Activated naive CD4-positive, alpha-beta T cell treated with anti-CD3 and anti-CD28 coated beads, Interleukin-2, amount 50 U/mL, for 24 hours (primary cell): ENCODE measurements around the gene FRMD5.

Source experiments
- H3K27ac Mint-ChIP-seq: one replicate; pipeline ENCODE4 v1.8.0; 2021; ENCODE audit warnings: mild to moderate bottlenecking, mixed read lengths
- H3K27me3 Mint-ChIP-seq: one replicate; pipeline ENCODE4 v1.8.0; 2021; ENCODE audit warnings: mixed read lengths
- H3K36me3 Mint-ChIP-seq: one replicate; pipeline ENCODE4 v1.8.0; 2021; ENCODE audit warnings: mixed read lengths
- H3K4me1 Mint-ChIP-seq: one replicate; pipeline ENCODE4 v1.8.0; 2021; ENCODE audit warnings: mixed read lengths
- H3K4me3 Mint-ChIP-seq: one replicate; pipeline ENCODE4 v1.8.0; 2021; ENCODE audit warnings: mild to moderate bottlenecking, mixed read lengths
- H3K9me3 Mint-ChIP-seq: one replicate; pipeline ENCODE4 v1.8.0; 2021; ENCODE audit warnings: mixed read lengths

Gene FRMD5

DNA sequence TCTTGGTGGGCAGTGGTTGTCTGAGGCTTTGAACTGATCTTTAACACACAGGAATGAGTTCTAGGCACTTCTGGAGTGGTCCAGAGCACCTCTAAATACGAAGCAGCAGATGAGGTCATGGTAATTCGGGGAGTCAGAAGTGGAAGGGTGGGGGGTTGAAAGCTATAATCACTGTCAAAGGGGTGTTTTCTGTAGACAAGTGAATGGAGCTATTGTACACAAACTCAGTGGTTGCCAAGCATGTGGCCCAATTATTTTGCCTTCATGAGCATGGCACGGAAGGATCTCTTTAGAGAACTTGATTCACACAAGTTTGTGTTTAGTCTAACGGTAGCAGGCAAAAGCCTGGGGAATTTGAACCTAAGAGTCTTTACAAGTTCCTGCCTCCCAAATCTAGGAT is 6.3 kb downstream of the FRMD5 start:
- Mint-ChIP-seq H3K36me3 (no peaks in the 10 kb centered on the region), H3K27ac (no peak overlapping the region), H3K27me3 (peaks cover 15% of the 10 kb centered on the region), H3K9me3 (no peaks in the 10 kb centered on the region), H3K4me3 (no peak overlapping the region), H3K4me1 (peaks cover 4% of the 10 kb centered on the region)

DNA sequence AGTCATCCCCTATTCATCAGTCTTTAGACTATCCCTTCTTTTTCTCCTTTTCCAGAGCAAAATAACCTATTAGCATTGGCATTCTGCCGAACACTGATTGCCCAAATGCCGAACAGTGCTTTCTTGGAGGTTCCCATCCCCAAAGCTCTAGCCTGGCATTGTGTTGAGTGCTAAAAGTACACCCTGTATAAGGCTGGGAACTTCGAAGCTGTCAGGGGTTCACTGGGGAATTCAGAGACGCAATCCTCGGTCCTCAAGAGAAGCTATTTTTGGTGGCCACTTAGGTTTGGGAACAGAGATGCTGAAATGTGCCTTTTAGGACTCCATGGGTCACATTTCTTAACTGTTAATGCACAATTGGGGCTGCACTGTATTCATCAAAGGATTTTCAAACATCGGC is 8.4 kb downstream of the FRMD5 start:
- Mint-ChIP-seq H3K4me1 (no peaks in the 10 kb centered on the region), H3K4me3 (no peak overlapping the region), H3K27me3 (peaks cover 7% of the 10 kb centered on the region), H3K36me3 (no peaks in the 10 kb centered on the region), H3K27ac (no peak overlapping the region), H3K9me3 (no peaks in the 10 kb centered on the region)

DNA sequence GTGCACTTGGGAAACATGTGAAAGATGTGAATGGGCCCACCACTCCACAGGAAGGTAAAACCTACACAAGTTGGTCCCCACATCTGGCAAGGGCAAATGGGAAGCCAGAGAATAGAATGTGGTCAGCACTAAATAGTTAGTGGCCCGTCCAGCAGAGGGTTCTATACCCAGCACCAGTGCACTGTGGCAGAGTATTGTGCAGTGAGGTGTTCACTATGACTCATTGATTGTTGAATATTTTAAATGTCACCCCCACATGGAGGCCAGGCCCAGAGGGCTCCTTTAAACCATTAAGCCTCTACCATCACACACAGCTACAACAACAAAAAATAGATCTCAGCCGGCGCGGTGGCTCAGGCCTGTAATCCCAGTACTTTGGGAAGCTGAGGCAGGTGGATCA is 11.7 kb downstream of the FRMD5 start:
- Mint-ChIP-seq H3K36me3 (no peaks in the 10 kb centered on the region), H3K4me1 (no peaks in the 10 kb centered on the region), H3K4me3 (no peak overlapping the region), H3K27ac (no peak overlapping the region), H3K27me3 (no peaks in the 10 kb centered on the region), H3K9me3 (no peaks in the 10 kb centered on the region)

DNA sequence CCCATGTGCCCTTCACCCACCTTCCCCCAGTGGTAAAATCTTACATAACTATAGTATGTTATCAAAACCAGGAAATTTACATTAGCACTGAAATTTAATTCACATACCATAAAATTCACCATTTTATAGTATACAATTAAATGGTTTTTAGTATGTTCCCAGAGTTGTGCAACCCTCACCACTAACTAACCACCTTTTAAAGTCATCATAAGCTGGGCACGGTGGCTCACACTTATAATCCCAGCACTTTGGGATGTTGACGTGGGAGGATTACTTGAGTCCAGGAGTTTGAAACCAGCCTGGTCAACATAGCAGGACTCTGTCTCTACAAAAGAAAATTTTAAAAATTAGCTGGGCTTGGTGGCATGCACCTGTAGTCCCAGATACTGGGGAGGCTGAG is 13.7 kb downstream of the FRMD5 start:
- no peaks in the 10 kb centered on the region for H3K36me3 Mint-ChIP-seq
- H3K27me3 Mint-ChIP-seq, result peaks cover 3% of the 10 kb centered on the region
- no peak overlapping the region for H3K27ac Mint-ChIP-seq
- no peaks in the 10 kb centered on the region for H3K9me3 Mint-ChIP-seq
- H3K4me1 Mint-ChIP-seq, result no peaks in the 10 kb centered on the region
- no peak overlapping the region for H3K4me3 Mint-ChIP-seq

DNA sequence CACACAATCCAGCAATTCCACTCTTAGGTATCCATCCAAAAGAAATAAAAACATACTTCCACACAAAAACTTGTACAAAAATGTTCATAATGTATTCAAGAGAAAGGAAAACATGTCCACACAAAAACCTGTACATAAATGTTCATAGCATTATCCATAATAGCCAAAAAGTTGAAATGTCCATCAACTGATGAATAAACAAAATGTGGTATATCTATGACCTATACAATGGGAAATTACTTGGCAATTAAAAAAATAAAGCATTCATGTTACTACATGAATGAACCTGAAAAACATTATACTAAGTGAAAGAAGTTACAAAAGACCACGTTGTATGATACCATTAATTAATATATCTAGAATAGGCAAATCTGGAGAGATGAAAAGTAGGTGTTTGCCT is 17.9 kb downstream of the FRMD5 start:
- peaks cover 10% of the 10 kb centered on the region for H3K27me3 Mint-ChIP-seq
- H3K9me3 Mint-ChIP-seq, result no peaks in the 10 kb centered on the region
- no peaks in the 10 kb centered on the region for H3K4me1 Mint-ChIP-seq
- H3K36me3 Mint-ChIP-seq, result no peaks in the 10 kb centered on the region
- H3K4me3 Mint-ChIP-seq, result no peak overlapping the region
- H3K27ac Mint-ChIP-seq, result no peak overlapping the region

DNA sequence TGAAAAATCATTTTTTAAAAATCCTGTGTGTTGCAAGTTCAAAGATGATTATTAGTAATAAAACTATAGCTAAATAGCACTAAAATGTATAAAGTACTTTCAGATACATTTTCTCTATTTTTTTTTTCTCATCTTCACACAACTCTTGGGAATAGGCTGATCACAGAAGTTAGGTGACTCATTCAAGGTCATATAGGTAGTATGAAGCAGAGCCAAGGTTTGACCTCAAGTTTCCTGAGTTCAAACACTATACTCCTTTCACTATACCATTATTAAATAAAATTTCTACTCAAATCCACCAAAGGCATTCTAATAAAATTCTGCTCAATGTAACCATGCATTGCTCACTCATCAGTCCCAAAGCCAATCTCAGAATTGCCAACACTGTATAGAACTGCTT is 21.3 kb downstream of the FRMD5 start:
- Mint-ChIP-seq H3K4me3 (no peak overlapping the region), H3K9me3 (no peaks in the 10 kb centered on the region), H3K36me3 (no peaks in the 10 kb centered on the region), H3K27ac (no peak overlapping the region), H3K27me3 (peaks cover 12% of the 10 kb centered on the region), H3K4me1 (no peaks in the 10 kb centered on the region)

DNA sequence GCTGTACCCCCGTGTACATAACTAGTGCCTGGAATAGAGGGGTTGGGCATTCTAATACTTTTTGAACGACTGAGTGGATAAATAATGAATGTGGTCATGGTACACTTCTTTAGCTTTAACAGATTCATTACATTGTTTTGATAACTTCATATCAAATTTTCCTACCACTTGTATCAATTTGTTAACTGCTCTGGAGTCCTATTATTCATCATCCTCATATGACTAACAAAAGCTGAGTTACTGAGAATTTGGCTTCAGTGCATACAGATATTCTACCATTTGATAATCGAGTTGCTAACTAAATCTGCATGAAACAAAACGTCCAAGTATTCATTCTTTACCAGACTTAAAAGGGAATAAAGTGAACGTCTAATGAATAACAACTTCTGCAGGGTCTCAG is 31.7 kb downstream of the FRMD5 start:
- no peak overlapping the region for H3K4me3 Mint-ChIP-seq
- H3K27ac Mint-ChIP-seq, result no peak overlapping the region
- H3K9me3 Mint-ChIP-seq, result no peaks in the 10 kb centered on the region
- no peaks in the 10 kb centered on the region for H3K4me1 Mint-ChIP-seq
- no peaks in the 10 kb centered on the region for H3K36me3 Mint-ChIP-seq
- peaks cover 13% of the 10 kb centered on the region for H3K27me3 Mint-ChIP-seq

DNA sequence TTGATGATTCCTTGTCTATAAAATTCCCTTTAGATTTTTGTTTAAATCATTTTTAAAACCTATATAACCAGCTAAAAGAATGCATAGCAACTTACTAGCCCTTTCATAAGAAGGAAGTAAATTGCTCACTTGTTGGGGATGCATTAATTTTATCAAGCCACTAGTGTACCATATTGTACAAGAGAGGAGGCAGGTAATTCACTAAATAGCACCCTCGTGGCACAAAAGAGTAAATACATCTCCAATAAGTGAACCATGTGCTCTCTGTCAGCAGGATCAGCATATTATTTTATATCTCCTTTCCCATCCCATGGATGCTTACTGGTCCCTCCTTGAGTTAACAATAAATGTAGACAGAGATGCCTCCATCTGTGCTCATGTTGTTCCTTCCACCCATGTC is 34.3 kb downstream of the FRMD5 start:
- Mint-ChIP-seq H3K27me3 (peaks cover 16% of the 10 kb centered on the region), H3K36me3 (no peaks in the 10 kb centered on the region), H3K4me3 (no peak overlapping the region), H3K27ac (no peak overlapping the region), H3K9me3 (no peaks in the 10 kb centered on the region), H3K4me1 (no peaks in the 10 kb centered on the region)

DNA sequence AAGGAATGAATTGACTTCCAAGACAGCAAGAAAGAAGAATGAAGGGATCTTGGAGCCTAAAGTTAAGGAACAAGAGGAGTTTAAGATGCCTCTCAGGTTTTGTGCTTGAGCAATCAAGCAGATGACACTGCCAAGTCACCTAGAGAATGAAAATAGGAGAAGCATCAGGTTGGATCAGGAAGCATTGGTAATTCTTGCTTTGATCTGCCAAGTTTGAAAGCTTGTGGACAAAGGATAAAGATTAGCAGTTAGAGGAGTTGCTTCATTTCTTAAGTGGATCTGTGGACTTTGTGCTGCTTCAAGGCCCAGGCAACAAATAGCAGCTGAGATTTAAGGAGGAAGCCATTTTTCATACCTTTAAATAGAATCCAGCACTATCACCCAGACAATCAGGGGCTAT is 35.6 kb downstream of the FRMD5 start:
- no peaks in the 10 kb centered on the region for H3K36me3 Mint-ChIP-seq
- H3K27me3 Mint-ChIP-seq, result peaks cover 20% of the 10 kb centered on the region
- H3K27ac Mint-ChIP-seq, result no peak overlapping the region
- no peaks in the 10 kb centered on the region for H3K4me1 Mint-ChIP-seq
- no peaks in the 10 kb centered on the region for H3K9me3 Mint-ChIP-seq
- H3K4me3 Mint-ChIP-seq, result no peak overlapping the region

DNA sequence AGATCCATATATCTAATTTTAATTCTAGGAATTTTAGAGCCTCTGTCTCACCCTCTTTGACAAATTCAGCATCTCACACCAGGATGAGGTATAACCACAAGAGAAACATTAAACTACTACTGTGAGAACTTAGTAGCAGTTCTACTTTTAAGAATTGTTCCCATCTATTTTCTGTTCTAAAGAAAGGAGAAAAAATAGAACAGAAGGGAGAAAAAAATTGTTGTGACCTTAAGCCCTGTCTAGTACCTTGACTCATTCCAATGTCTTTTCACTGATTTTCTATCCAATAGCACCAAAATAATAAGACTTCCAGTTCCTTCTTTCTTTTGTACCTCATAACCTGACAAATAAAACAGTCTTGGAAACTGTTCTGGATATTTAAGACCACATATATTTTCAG is 37.0 kb downstream of the FRMD5 start:
- Mint-ChIP-seq H3K9me3 (no peaks in the 10 kb centered on the region), H3K27me3 (peaks cover 18% of the 10 kb centered on the region), H3K36me3 (no peaks in the 10 kb centered on the region), H3K4me1 (no peaks in the 10 kb centered on the region), H3K4me3 (no peak overlapping the region), H3K27ac (no peak overlapping the region)

DNA sequence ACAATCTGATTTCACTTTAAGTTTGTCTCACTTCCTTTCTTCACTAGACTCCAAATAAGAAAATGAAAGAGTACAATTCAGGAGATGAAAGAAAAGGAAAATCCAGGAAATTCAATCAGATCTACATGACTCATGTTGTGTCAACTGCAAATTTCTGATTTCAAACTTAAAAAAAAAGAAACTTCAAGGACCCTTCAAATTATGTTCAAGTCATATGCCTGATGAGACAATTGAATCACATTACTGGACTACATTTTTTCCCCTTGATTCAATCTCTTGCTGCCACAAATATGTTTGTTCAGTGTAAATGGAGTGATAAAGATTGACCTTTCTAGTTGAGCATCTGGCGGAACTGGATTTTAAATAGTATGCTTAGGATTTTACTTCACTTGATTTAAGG is 37.4 kb downstream of the FRMD5 start:
- H3K27ac Mint-ChIP-seq, result no peak overlapping the region
- no peaks in the 10 kb centered on the region for H3K9me3 Mint-ChIP-seq
- no peaks in the 10 kb centered on the region for H3K4me1 Mint-ChIP-seq
- no peak overlapping the region for H3K4me3 Mint-ChIP-seq
- H3K36me3 Mint-ChIP-seq, result no peaks in the 10 kb centered on the region
- peaks cover 19% of the 10 kb centered on the region for H3K27me3 Mint-ChIP-seq

DNA sequence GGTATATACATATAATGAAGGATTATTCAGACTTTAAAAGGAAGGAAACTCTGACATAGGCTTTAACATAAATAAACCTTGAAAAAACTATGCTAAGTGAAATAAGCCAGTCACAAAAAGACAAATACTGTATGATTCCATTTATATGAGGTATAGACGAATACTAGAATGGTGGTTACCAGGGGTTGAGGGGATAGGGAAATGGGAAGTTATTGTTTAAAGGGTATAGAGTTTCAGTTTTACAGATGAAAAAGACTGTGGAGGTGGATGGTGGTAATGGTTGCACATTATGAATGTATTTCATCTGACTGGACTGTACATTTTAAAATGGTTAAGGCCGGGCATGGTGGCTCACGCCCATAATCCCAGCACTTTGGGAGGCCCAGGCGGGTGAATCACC is 41.7 kb downstream of the FRMD5 start:
- peaks cover 20% of the 10 kb centered on the region for H3K27me3 Mint-ChIP-seq
- H3K4me3 Mint-ChIP-seq, result no peak overlapping the region
- H3K9me3 Mint-ChIP-seq, result no peaks in the 10 kb centered on the region
- H3K27ac Mint-ChIP-seq, result no peak overlapping the region
- H3K4me1 Mint-ChIP-seq, result no peaks in the 10 kb centered on the region
- H3K36me3 Mint-ChIP-seq, result no peaks in the 10 kb centered on the region

DNA sequence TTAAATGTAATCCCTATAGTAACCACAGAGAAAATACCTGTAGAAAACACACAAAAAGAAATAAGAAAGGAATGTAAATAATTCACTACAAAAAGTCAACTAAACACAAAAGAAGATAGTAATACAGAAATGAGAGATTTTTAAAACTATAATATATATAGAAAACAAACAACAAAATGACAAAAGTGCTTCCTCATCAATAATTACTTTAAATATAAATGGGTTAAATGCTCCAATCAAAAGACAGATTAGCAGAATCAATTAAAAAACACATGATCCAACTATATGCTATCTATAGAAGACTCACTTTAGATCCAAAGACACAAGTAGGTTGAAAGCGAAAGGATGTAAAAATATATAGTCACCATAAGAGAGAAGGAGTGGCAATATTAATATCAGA is 45.8 kb downstream of the FRMD5 start:
- H3K4me3 Mint-ChIP-seq, result no peak overlapping the region
- H3K27ac Mint-ChIP-seq, result no peak overlapping the region
- H3K36me3 Mint-ChIP-seq, result no peaks in the 10 kb centered on the region
- no peaks in the 10 kb centered on the region for H3K4me1 Mint-ChIP-seq
- H3K27me3 Mint-ChIP-seq, result peaks cover 12% of the 10 kb centered on the region
- H3K9me3 Mint-ChIP-seq, result no peaks in the 10 kb centered on the region

DNA sequence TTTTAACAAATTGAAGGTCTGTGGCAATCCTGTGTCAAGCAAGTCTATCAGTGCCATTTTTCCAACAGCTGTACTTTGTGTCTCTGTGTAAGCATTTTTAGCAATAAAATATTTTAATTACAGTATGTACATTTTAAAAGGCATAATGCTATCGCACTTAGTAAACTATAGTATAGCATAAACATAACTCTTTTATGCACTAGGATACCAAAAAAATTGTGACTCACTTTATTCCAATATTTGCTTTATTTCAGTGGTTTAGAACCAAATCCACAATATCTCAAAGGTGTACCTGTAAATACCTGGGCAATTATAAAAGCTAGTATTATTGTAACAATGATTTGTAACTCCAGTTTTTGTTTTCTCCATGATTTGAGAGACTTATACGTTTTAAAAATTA is 46.5 kb downstream of the FRMD5 start:
- H3K27ac Mint-ChIP-seq, result no peak overlapping the region
- H3K4me1 Mint-ChIP-seq, result no peaks in the 10 kb centered on the region
- H3K36me3 Mint-ChIP-seq, result no peaks in the 10 kb centered on the region
- H3K9me3 Mint-ChIP-seq, result no peaks in the 10 kb centered on the region
- peaks cover 12% of the 10 kb centered on the region for H3K27me3 Mint-ChIP-seq
- no peak overlapping the region for H3K4me3 Mint-ChIP-seq

DNA sequence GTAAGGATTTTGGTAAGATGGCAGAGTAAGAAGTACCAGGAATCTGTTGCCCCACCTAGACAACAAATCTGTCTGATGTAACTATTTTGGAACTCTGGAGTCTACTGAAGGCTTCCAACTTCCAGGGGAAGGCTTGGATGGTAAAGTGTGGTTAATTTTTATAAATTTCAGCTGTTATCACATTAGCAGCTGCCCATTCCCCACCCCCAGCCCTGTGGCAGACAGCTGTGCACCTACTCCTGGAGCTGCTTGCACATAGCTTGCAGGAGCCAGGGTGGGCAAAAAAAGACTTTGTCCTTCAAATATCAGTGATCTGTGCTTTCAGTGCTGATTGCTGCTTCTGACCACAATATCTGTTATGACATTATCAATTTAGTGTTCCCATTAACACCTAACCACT is 47.4 kb downstream of the FRMD5 start:
- Mint-ChIP-seq H3K9me3 (no peaks in the 10 kb centered on the region), H3K27me3 (peaks cover 10% of the 10 kb centered on the region), H3K4me3 (no peak overlapping the region), H3K36me3 (no peaks in the 10 kb centered on the region), H3K4me1 (no peaks in the 10 kb centered on the region), H3K27ac (no peak overlapping the region)

DNA sequence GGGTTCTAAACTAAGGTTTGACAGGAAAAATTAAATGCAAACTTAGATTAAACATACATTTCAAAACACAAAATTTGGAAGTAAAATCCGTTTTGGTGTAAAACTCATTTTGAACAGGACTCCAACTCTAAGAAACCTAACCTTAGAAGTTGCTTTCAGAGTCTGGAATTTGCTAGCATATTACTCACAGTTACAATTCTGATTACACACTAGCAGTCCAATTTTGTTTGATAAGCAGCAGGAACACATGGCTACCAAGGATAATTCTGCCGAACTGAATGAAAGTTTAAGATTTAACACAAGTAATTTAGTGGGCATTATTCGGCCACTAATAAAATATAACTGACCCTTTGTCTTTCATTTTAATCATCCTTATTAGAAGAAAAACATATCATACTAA is 49.6 kb downstream of the FRMD5 start:
- Mint-ChIP-seq H3K4me3 (no peak overlapping the region), H3K36me3 (no peaks in the 10 kb centered on the region), H3K9me3 (no peaks in the 10 kb centered on the region), H3K27me3 (peaks cover 6% of the 10 kb centered on the region), H3K4me1 (no peaks in the 10 kb centered on the region), H3K27ac (no peak overlapping the region)

DNA sequence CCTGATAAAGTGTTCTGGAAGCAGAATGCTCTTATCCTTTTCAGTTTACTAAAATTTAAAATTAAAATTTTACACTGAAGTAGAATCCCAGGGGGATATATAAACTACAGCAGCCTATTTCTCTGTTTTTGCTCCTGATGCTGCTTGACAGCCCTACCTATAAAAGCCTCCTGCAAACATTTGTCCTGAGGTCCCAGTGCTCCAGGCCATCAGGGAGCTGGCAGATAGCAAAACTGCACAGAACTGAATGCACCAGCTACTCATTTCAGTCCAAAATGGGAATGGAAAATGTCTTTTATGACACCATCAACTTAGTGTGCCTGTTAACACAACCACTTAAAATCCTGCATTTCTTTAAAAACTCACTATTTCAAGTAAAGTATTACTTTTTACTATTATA is 50.1 kb downstream of the FRMD5 start:
- no peaks in the 10 kb centered on the region for H3K4me1 Mint-ChIP-seq
- peaks cover 3% of the 10 kb centered on the region for H3K27me3 Mint-ChIP-seq
- H3K4me3 Mint-ChIP-seq, result no peak overlapping the region
- no peak overlapping the region for H3K27ac Mint-ChIP-seq
- no peaks in the 10 kb centered on the region for H3K36me3 Mint-ChIP-seq
- H3K9me3 Mint-ChIP-seq, result no peaks in the 10 kb centered on the region

DNA sequence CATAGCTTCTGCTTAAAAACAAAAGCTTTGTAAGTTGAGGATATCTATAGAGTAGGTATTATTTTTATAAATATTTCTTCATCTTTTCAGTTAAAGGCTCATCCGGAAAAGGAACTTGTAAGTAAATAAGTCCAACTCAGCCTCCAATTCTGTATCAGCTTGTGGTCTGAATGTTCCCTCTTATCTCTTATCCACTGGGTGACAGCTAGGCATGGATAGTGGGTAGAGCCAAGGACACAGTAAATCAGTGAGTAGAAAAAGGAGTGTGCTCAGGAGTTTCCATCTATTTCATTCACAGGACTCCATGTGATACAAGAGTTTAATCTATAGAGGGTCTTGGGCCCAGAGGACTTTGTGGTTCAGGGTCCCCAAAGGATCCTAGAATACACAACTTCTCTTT is 50.9 kb downstream of the FRMD5 start:
- Mint-ChIP-seq H3K27ac (no peak overlapping the region), H3K9me3 (no peaks in the 10 kb centered on the region), H3K36me3 (no peaks in the 10 kb centered on the region), H3K4me1 (no peaks in the 10 kb centered on the region), H3K4me3 (no peak overlapping the region), H3K27me3 (peaks cover 1% of the 10 kb centered on the region)
